ENCODE measurements around the gene UTS2B.

- TF ChIP-seq, protein P1, sequence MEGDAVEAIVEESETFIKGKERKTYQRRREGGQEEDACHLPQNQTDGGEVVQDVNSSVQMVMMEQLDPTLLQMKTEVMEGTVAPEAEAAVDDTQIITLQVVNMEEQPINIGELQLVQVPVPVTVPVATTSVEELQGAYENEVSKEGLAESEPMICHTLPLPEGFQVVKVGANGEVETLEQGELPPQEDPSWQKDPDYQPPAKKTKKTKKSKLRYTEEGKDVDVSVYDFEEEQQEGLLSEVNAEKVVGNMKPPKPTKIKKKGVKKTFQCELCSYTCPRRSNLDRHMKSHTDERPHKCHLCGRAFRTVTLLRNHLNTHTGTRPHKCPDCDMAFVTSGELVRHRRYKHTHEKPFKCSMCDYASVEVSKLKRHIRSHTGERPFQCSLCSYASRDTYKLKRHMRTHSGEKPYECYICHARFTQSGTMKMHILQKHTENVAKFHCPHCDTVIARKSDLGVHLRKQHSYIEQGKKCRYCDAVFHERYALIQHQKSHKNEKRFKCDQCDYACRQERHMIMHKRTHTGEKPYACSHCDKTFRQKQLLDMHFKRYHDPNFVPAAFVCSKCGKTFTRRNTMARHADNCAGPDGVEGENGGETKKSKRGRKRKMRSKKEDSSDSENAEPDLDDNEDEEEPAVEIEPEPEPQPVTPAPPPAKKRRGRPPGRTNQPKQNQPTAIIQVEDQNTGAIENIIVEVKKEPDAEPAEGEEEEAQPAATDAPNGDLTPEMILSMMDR (IDR thresholded peaks at IDR 0.05): no peak
- no peak for TF ChIP-seq EP300 (IDR thresholded peaks at IDR 0.05)
- TF ChIP-seq POLR2A (IDR thresholded peaks at IDR 0.05): no peak
Measured at GRCh38 chr3:191221638-191222037, 108.7 kb downstream of the UTS2B start.

Data from ovary (tissue), 3 donors.